ENCODE measurements around the gene GPS1. TPM values are rescaled to one million over a fixed set of nuclear protein-coding genes. Genes with fewer than 3 reads are reported as not detected.

Gene GPS1
- total and polyA plus RNA-seq, 10 of the 15 experiments (the other 5 are each of a cell fraction or from before 2014, with no cell fraction given) = 2.2 to 146 (median 77.7) TPM

DNA sequence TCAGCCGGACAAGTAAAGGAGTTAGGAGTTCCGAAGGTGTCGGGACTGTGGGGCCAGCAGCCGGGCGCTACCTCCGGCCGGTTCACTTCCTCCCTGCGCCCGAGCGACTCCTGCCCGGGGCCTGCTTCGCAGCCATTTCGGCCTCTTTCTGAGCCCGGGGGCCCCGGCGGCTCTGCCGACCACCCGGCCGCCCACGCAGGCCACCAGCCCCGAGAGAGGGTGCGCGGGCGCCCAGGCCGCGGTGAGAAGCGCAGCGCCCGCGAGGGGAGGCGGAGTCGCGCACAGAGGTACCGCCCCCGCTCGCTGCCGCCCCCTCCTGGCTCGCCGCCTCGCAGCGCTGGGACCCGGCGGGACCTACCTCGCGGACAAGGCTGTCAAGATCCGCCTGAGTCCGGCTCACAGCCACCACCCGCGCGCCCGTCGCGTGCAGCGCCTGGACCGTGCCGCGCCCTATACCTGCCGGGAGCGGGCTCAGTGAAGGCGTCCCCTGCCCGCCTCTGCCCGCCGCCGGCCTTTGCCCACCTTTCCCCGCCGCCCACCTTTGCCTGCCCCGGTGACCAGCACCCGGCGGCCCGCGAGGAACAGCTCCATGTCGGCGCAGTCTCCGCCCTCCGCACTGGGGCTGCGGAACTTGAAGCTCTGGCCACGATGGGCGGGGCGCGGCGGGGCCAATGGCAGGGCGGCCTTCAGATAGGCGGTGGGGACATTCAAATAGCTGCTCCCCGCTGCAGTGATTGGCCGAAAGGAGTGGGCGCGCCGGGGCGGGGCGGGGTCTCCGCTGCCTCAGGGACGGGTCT, 14.4 kb upstream of the GPS1 start, which contains the start of gene DCXR (continued):
- TF ChIP-seq, protein P1, sequence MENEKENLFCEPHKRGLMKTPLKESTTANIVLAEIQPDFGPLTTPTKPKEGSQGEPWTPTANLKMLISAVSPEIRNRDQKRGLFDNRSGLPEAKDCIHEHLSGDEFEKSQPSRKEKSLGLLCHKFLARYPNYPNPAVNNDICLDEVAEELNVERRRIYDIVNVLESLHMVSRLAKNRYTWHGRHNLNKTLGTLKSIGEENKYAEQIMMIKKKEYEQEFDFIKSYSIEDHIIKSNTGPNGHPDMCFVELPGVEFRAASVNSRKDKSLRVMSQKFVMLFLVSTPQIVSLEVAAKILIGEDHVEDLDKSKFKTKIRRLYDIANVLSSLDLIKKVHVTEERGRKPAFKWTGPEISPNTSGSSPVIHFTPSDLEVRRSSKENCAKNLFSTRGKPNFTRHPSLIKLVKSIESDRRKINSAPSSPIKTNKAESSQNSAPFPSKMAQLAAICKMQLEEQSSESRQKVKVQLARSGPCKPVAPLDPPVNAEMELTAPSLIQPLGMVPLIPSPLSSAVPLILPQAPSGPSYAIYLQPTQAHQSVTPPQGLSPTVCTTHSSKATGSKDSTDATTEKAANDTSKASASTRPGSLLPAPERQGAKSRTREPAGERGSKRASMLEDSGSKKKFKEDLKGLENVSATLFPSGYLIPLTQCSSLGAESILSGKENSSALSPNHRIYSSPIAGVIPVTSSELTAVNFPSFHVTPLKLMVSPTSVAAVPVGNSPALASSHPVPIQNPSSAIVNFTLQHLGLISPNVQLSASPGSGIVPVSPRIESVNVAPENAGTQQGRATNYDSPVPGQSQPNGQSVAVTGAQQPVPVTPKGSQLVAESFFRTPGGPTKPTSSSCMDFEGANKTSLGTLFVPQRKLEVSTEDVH (IDR thresholded peaks at IDR 0.05; ENCODE audit: low read depth, partially characterized antibody) = no peak
- no peak for TF ChIP-seq FOXM1 (IDR thresholded peaks at IDR 0.05; ENCODE audit: low read depth, low read length)
- TF ChIP-seq JUND (IDR thresholded peaks at IDR 0.05; ENCODE audit: low read depth, low read length) = no peak
- peak; percentile 96 for TF ChIP-seq LARP7 (IDR thresholded peaks at IDR 0.05)
- TF ChIP-seq SRF (IDR thresholded peaks at IDR 0.05; ENCODE audit: low read depth in 2 of 2, low read length in 2 of 2) = 0 out of 4 replicates have a peak, but pooled peaks of 1 of the 2 experiments have one; percentile 6
- TF ChIP-seq NR2C2 (IDR thresholded peaks at IDR 0.05; ENCODE audit: borderline replicate concordance, control insufficient read depth, insufficient read length, low read depth) = no peak
- TF ChIP-seq, protein P2, sequence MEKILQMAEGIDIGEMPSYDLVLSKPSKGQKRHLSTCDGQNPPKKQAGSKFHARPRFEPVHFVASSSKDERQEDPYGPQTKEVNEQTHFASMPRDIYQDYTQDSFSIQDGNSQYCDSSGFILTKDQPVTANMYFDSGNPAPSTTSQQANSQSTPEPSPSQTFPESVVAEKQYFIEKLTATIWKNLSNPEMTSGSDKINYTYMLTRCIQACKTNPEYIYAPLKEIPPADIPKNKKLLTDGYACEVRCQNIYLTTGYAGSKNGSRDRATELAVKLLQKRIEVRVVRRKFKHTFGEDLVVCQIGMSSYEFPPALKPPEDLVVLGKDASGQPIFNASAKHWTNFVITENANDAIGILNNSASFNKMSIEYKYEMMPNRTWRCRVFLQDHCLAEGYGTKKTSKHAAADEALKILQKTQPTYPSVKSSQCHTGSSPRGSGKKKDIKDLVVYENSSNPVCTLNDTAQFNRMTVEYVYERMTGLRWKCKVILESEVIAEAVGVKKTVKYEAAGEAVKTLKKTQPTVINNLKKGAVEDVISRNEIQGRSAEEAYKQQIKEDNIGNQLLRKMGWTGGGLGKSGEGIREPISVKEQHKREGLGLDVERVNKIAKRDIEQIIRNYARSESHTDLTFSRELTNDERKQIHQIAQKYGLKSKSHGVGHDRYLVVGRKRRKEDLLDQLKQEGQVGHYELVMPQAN (conservative IDR thresholded peaks at IDR 0.05) = peak; percentile 96
- TF ChIP-seq, protein P3, sequence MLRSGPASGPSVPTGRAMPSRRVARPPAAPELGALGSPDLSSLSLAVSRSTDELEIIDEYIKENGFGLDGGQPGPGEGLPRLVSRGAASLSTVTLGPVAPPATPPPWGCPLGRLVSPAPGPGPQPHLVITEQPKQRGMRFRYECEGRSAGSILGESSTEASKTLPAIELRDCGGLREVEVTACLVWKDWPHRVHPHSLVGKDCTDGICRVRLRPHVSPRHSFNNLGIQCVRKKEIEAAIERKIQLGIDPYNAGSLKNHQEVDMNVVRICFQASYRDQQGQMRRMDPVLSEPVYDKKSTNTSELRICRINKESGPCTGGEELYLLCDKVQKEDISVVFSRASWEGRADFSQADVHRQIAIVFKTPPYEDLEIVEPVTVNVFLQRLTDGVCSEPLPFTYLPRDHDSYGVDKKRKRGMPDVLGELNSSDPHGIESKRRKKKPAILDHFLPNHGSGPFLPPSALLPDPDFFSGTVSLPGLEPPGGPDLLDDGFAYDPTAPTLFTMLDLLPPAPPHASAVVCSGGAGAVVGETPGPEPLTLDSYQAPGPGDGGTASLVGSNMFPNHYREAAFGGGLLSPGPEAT (IDR thresholded peaks at IDR 0.05; ENCODE audit: low read depth) = no peak
- TF ChIP-seq, protein P4, sequence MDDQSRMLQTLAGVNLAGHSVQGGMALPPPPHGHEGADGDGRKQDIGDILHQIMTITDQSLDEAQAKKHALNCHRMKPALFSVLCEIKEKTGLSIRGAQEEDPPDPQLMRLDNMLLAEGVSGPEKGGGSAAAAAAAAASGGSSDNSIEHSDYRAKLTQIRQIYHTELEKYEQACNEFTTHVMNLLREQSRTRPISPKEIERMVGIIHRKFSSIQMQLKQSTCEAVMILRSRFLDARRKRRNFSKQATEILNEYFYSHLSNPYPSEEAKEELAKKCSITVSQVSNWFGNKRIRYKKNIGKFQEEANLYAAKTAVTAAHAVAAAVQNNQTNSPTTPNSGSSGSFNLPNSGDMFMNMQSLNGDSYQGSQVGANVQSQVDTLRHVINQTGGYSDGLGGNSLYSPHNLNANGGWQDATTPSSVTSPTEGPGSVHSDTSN (IDR thresholded peaks at IDR 0.05; ENCODE audit: insufficient replicate concordance, low read depth, low read length) = peak; percentile 79
- no peak for TF ChIP-seq CHD4 (IDR thresholded peaks at IDR 0.05)
- TF ChIP-seq IKZF2 (IDR thresholded peaks at IDR 0.05) = no peak
- TF ChIP-seq CHD1 (IDR thresholded peaks at IDR 0.05; ENCODE audit: low read depth, low read length) = no peak
- TF ChIP-seq RFX5 (IDR thresholded peaks at IDR 0.05; ENCODE audit: low read depth, low read length) = no peak
- TF ChIP-seq RELA (IDR thresholded peaks at IDR 0.05; ENCODE audit: borderline replicate concordance, partially characterized antibody) = peak; percentile 60
- TF ChIP-seq, protein P5, sequence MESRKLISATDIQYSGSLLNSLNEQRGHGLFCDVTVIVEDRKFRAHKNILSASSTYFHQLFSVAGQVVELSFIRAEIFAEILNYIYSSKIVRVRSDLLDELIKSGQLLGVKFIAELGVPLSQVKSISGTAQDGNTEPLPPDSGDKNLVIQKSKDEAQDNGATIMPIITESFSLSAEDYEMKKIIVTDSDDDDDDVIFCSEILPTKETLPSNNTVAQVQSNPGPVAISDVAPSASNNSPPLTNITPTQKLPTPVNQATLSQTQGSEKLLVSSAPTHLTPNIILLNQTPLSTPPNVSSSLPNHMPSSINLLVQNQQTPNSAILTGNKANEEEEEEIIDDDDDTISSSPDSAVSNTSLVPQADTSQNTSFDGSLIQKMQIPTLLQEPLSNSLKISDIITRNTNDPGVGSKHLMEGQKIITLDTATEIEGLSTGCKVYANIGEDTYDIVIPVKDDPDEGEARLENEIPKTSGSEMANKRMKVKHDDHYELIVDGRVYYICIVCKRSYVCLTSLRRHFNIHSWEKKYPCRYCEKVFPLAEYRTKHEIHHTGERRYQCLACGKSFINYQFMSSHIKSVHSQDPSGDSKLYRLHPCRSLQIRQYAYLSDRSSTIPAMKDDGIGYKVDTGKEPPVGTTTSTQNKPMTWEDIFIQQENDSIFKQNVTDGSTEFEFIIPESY (IDR thresholded peaks at IDR 0.05) = peak; percentile 67; the same call in 1 of the 2 replicates
- peak; percentile 99 for TF ChIP-seq SMARCA5 (IDR thresholded peaks at IDR 0.05)
- TF ChIP-seq POLR2AphosphoS5 (IDR thresholded peaks at IDR 0.05; ENCODE audit: low read length) = peak; percentile 92
- no peak for TF ChIP-seq FOXK2 (IDR thresholded peaks at IDR 0.05)
- no peak for TF ChIP-seq MYB (IDR thresholded peaks at IDR 0.05; ENCODE audit: borderline replicate concordance, low read depth, low read length)
- TF ChIP-seq CBX3 (IDR thresholded peaks at IDR 0.05; ENCODE audit: borderline replicate concordance, low read depth) = no peak
